Adrenal gland (tissue), 12 donors: ENCODE data around the gene DUSP1. TPM values are rescaled to one million over a fixed set of nuclear protein-coding genes. Genes with fewer than 3 reads are reported as not detected.
A peak's percentile ranks its signal among the peaks of the same experiment; 100 is the strongest.

ENCODE experiments used
- DNase-seq, 7 donors: peaks; one replicate each; pipeline ENCODE4 v3.0.0-alpha.2; 2019 to 2020
- H3K27ac ChIP-seq, 5 donors: fragments of 200-600 bp; sonication (generic) in 4 of 5; 1 replicate in 3 of 5; 2 replicates in 2 of 5; pipeline versions ENCODE4 v1.5.1 to v1.8.0; 2016 to 2020; ENCODE audit warnings: mild to moderate bottlenecking in 1 of 5
- H3K27me3 ChIP-seq: fragments of 200-600 bp; 2 replicates; pipeline ENCODE4 v1.8.0; 2021
- H3K36me3 ChIP-seq, 2 donors: fragments of 200-600 bp; replicated peaks in 1 of 2; 1 replicate in 1 of 2; 2 replicates in 1 of 2; pipeline versions ENCODE4 v1.5.1 to v1.8.0; 2018 to 2022
- H3K4me1 ChIP-seq, 2 donors: fragments of 200-600 bp; replicated peaks in 1 of 2; 1 replicate in 1 of 2; 2 replicates in 1 of 2; pipeline versions ENCODE4 v1.5.1 to v1.8.0; 2018 to 2021
- H3K4me3 ChIP-seq, 4 donors: fragments of 200-600 bp; sonication (generic) in 3 of 4; one replicate each; pipeline ENCODE4 v1.5.1; 2016 to 2018
- H3K9me3 ChIP-seq, 3 donors: fragments of 200-600 bp; sonication (generic) in 1 of 3; replicated peaks in 1 of 3; 1 replicate in 2 of 3; 2 replicates in 1 of 3; pipeline versions ENCODE4 v1.5.1 to v1.8.0; 2016 to 2021
- POLR2A ChIP-seq, 2 donors: fragments of 450-650 bp; IDR thresholded peaks; one replicate each; pipeline ENCODE4 v1.6.1; 2017; ENCODE audit warnings: antibody characterized with exemption in 2 of 2, mild to moderate bottlenecking in 2 of 2, moderate library complexity in 1 of 2
- whole genome bisulfite sequencing, 4 donors: extraction: QIAGEN DNeasy Blood & Tissue Kit in 2 of 4; methylation state at CpG; one replicate each; pipeline versions ENCODE4 v1.1.5 to v1.1.7; 2013 to 2017; 5-methylcytosine and 5-hydroxymethylcytosine counted together
- intact Hi-C, 2 donors: fragments of 100-400 bp; cut with DNase I; formaldehyde crosslinking; loops; one replicate each; pipeline versions ENCODE4 v1.14.1 to v1.15.0; 2022 to 2023
- polyA plus RNA-seq, 3 donors: library from polyadenylated mRNA; stranded (reverse); fragments of 200-250 nt in 2 of 3; fragments of 350-450 nt in 1 of 3; fragmentation: Illumina TruSeq in 1 of 3; extraction: RNeasy Lipid Tissue Mini Kit (QIAGEN cat#74804) in 1 of 3; gene quantifications; one replicate each; pipeline ENCODE4 v1.2.3, GENCODE V29; 2013 to 2014
- total RNA-seq, 9 donors: library from RNA; depleted of rRNA in 4 of 9; stranded (reverse); fragments of >200 nt in 4 of 9; fragments of 120-200 nt in 1 of 9; fragmentation: NEBNext Ultra II Directional in 1 of 9; extraction: Animal tissue kit (Norgen Biotek cat#: 25700) in 1 of 9; gene quantifications; one replicate each; pipeline versions ENCODE4 v1.1.0 to v1.2.4, GENCODE V29; 2013 to 2023
- TF ChIP-seq, protein P1 (sequence below), 6 experiments: fragments of 450-650 bp in 4 of 6; fragments of 200-600 bp in 2 of 6; sonication (generic) in 1 of 6; IDR thresholded peaks; 1 replicate in 5 of 6; 2 replicates in 1 of 6; pipeline versions ENCODE4 v1.5.1 to v1.8.0; 2016 to 2021; ENCODE audit warnings: antibody characterized with exemption in 6 of 6, mild to moderate bottlenecking in 2 of 6, moderate library complexity in 1 of 6
- donor health status: healthy with polysubstance abuse.
- donor health status: Bipolar disorder and iron deficiency.
- donor health status: DM: yes; HTN: yes; CAD: no.
- donor health status: DM: no; HTN: no; CAD: no.
- donor health status: DM: no; HTN: no; CAD: no.
- donor health status: DM: yes; HTN: yes; CAD: no.

Gene DUSP1
- total and polyA plus RNA-seq, 12 donors, result 59.5 to 603 (median 260) TPM

GRCh38 chr5:172792701-172793570, 21.9 kb upstream of the DUSP1 start:
- peaks cover 29 to 57% of the 10 kb centered on the region in 2 donors for H3K4me1 ChIP-seq
- 88 to 92% (median 91%) methylated on average over 11 to 13 of the region's 13 CpGs for WGBS, 4 donors
- intact Hi-C loops, result no loop called here
- H3K27ac ChIP-seq, result peak overlapping the region in 2 of 5 donors; percentile 86 to 95
- H3K4me3 ChIP-seq, result no peak overlapping the region
- H3K36me3 ChIP-seq, result no peaks in the 10 kb centered on the region
- DNase-seq, result peak in 2 of 7 donors; percentile 11 to 48
- no peaks in the 10 kb centered on the region for H3K9me3 ChIP-seq
- no peaks in the 10 kb centered on the region for H3K27me3 ChIP-seq
- TF ChIP-seq POLR2A (IDR thresholded peaks at IDR 0.05), result no peak
- TF ChIP-seq, protein P1, sequence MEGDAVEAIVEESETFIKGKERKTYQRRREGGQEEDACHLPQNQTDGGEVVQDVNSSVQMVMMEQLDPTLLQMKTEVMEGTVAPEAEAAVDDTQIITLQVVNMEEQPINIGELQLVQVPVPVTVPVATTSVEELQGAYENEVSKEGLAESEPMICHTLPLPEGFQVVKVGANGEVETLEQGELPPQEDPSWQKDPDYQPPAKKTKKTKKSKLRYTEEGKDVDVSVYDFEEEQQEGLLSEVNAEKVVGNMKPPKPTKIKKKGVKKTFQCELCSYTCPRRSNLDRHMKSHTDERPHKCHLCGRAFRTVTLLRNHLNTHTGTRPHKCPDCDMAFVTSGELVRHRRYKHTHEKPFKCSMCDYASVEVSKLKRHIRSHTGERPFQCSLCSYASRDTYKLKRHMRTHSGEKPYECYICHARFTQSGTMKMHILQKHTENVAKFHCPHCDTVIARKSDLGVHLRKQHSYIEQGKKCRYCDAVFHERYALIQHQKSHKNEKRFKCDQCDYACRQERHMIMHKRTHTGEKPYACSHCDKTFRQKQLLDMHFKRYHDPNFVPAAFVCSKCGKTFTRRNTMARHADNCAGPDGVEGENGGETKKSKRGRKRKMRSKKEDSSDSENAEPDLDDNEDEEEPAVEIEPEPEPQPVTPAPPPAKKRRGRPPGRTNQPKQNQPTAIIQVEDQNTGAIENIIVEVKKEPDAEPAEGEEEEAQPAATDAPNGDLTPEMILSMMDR (IDR thresholded peaks at IDR 0.05), result no peak

DNA sequence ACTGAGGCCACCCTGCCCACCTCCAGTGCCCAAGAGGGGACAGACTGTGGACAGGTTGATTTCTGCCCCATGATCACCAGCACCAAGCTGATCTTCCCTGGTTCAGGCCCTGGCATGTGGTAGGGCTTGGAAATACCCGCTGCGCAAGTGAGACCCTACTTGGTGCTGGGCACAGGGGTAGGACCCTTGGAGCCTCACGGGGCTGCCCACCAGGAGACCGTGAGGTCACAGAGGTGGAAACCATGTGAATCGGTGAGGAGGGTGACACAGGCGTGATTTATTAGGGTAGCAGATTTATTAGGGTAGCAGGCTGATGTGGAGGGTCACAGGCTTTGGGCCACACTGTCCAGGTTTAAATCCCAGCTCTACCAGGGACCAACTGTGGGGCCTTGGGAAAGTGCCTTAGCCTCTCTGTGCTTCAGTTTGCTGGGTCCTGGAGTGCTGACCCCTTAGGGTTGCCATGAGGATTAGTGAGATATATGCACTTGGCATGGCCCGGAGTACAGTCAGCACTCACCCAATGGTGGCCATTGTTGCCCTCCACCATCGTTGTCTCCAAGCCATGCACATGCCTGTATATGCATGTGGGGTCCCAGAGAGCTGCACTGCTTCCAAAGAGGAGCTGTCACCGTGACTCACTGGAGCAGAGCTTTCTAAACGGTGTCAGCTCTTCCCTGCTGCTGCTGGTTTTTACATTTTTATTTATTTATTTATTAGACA, 20.9 kb upstream of the DUSP1 start:
- Histone ChIP-seq H3K27me3 (no peaks in the 10 kb centered on the region), H3K36me3 (no peaks in the 10 kb centered on the region), H3K4me1 (peaks cover 24 to 52% of the 10 kb centered on the region in 2 donors), H3K4me3 (no peak overlapping the region), H3K9me3 (no peaks in the 10 kb centered on the region), H3K27ac (peak overlapping the region in 2 of 5 donors; percentile 35 to 66)
- WGBS, 4 donors, result 81 to 91% (median 89%) methylated on average over 4 to 10 of the region's 10 CpGs
- no peak for TF ChIP-seq POLR2A (IDR thresholded peaks at IDR 0.05)
- TF ChIP-seq, protein P1 (IDR thresholded peaks at IDR 0.05), result no peak
- intact Hi-C loops, result no loop called here
- peak in 2 of 7 donors; percentile 13 to 49 for DNase-seq

GRCh38 chr5:172791286-172791685, 20.3 kb upstream of the DUSP1 start:
- no peaks in the 10 kb centered on the region for H3K9me3 ChIP-seq
- no peaks in the 10 kb centered on the region for H3K27me3 ChIP-seq
- peaks cover 24 to 52% of the 10 kb centered on the region in 2 donors for H3K4me1 ChIP-seq
- DNase-seq, result peak in 2 of 7 donors; percentile 12 to 47
- no peak overlapping the region for H3K4me3 ChIP-seq
- TF ChIP-seq, protein P1 (IDR thresholded peaks at IDR 0.05), result no peak
- TF ChIP-seq POLR2A (IDR thresholded peaks at IDR 0.05), result no peak
- H3K36me3 ChIP-seq, result no peaks in the 10 kb centered on the region
- 85 to 93% (median 91%) methylated on average over 3 to 6 of the region's 6 CpGs for WGBS, 4 donors
- peak overlapping the region in 1 of 5 donors; percentile 66 for H3K27ac ChIP-seq
- intact Hi-C loops, result no loop called here

GRCh38 chr5:172790496-172790889, 19.5 kb upstream of the DUSP1 start:
- Histone ChIP-seq H3K9me3 (no peaks in the 10 kb centered on the region), H3K27me3 (no peaks in the 10 kb centered on the region), H3K36me3 (no peaks in the 10 kb centered on the region), H3K27ac (peak overlapping the region in 4 of 5 donors; percentile 86 to 95 (median 92)), H3K4me1 (peaks cover 24 to 48% of the 10 kb centered on the region in 2 donors), H3K4me3 (no peak overlapping the region)
- TF ChIP-seq, protein P1 (IDR thresholded peaks at IDR 0.05), result no peak
- 72 to 78% (median 76%) methylated on average over 5 of the region's 5 CpGs for WGBS, 4 donors
- intact Hi-C loops, result no loop called here
- peak in 1 of 7 donors; percentile 41 for DNase-seq
